Epithelial cell of proximal tubule (primary cell): Measurements from ENCODE around the gene ZEB1. TPM values are rescaled to one million over a fixed set of nuclear protein-coding genes. Genes with fewer than 3 reads are reported as not detected.

Source experiments
- DNase-seq: peaks from one replicate; pipeline ENCODE4 v3.0.0-alpha.2; 2011; ENCODE audit warnings: low read depth
- H3K4me3 ChIP-seq: 2 replicates; pipeline ENCODE4 v1.5.1; 2011; ENCODE audit warnings: low read depth, mild to moderate bottlenecking, low read length
- CTCF ChIP-seq: conservative IDR thresholded peaks from 2 replicates; pipeline ENCODE4 v1.5.1; 2012; ENCODE audit warnings: low read depth, mild to moderate bottlenecking, low read length
- total RNA-seq: library from RNA; depleted of rRNA; stranded (reverse); fragments of >200 nt; gene quantifications from 2 replicates; pipeline ENCODE4 v1.2.3, GENCODE V29; 2015

The ZEB1 gene
- total RNA-seq, 1 donor from 2014 or later, result 16.0 TPM

DNA sequence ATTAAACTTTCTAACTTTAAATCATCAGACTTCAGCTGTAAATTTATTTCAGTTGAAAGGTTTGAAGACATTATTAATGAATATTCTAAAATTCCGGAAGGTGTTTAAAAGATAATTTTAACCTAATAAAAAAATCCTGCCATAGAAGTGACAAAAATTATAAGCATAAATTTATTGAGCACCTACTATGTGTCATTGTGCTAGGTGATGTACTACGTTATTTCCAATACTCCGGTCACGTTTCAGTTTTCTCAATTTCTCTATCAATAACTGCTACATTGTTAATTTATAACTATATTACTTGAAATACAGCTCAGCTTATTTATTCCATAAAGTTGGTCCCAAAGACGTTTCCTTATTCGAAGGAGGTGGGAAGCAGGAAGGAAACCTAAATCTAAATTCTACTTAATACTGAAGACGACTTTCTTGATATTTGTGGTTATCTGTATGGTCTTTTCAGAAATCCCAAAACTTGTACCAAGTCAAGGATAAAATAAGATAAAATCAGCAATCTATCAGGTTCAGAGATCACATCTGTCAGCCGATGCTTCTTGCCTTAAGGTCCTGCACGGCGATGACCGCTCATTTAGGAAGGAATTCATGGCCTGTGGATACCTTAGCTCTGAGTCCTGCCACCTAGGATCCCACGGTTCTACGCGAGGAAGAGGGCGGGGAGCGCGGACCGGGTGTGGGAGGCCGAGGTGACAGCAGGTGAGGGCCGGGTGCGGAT, 1.2 kb upstream of the ZEB1 start:
- DNase-seq, result no peak
- no peak for TF ChIP-seq CTCF
- peak overlapping the region; percentile 91 for H3K4me3 ChIP-seq

DNA sequence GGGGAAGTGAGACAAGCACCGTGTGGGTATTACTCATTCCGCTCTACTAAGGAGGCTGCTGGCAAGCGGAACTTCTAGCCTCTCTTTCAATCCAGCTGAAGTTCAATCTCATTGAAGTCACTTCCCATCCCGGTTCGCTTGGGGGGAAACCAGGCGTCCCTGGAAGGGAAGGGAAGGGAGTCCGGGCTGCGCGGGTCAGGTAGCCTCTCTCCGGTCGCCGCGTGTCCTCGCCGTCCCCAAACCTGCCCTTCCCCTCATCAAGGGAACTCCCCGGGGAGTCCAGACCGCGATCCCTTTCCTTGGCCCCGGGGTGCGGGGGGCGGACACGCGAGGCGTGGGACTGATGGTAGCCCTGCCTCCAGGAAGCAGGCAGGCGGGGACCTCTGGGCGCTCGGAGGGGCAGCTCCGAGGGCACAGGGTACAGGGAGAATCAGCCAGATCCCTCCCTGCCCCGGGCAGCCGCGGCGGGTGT, 598 bp upstream of the ZEB1 start:
- DNase-seq, result peak; percentile 50
- H3K4me3 ChIP-seq, result peak overlapping the region; percentile 91
- no peak for TF ChIP-seq CTCF

- peak overlapping the region; percentile 91 for H3K4me3 ChIP-seq
- no peak for TF ChIP-seq CTCF
- DNase-seq, result no peak
These were observed 860 bp downstream of the ZEB1 start for GRCh38 chr10:31319602-31320549.

- no peak for DNase-seq
- peak overlapping the region; percentile 91 for H3K4me3 ChIP-seq
- peak; percentile 2 for TF ChIP-seq CTCF
These were observed 1.7 kb downstream of the ZEB1 start for GRCh38 chr10:31320550-31321211.

DNA sequence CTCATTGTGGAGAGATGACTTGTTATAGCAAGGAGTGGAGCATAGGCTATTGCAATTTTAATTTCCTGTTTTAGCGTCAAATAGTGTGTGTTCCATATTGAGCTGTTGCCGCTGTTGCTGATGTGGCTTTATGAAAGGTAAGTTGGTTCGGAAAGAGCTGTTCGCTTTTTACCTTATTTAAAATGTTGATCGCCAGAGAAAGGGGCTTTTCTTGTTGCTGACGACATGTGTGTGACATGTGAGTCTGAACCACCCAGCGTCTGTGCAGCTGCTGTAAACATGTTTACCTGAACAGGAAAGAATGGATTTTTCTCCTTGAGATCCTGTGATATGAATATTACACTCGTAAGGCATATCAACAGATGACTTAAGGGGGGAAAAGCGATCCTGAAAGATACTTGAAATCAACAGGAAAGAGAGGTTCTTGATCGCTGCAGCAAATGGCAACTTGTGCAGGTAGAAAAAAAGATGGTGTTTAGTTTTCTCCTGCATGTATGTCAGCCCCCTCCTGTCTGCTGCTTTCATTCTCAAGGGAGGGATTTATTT, 2.5 kb downstream of the ZEB1 start:
- H3K4me3 ChIP-seq, result peak overlapping the region; percentile 91
- no peak for TF ChIP-seq CTCF
- no peak for DNase-seq

GRCh38 chr10:31322647-31323046, 3.6 kb downstream of the ZEB1 start:
- H3K4me3 ChIP-seq, result no peak overlapping the region
- peak; percentile 34 for TF ChIP-seq CTCF
- DNase-seq, result no peak
